Astrocyte (in vitro differentiated cells and primary cell): ENCODE data around the gene SLCO3A1.

Source experiments
- CTCF ChIP-seq: IDR thresholded peaks from 2 replicates; pipeline ENCODE4 v1.5.1; 2011; ENCODE audit warnings: low read depth, mild to moderate bottlenecking, inconsistent platforms, low read length, moderate library complexity; ENCODE audit not compliant: insufficient read depth
- EZH2 ChIP-seq: IDR thresholded peaks from 2 replicates; pipeline ENCODE4 v1.6.1; 2012; ENCODE audit warnings: mild to moderate bottlenecking, low read length, inconsistent platforms; ENCODE audit not compliant: insufficient read depth

GRCh38 chr15:92121047-92121446 is 267.5 kb downstream of the SLCO3A1 start:
- TF ChIP-seq CTCF, result no peak
- no peak for TF ChIP-seq EZH2
